Common myeloid progenitor, CD34-positive (primary cell): Measurements from ENCODE around the gene SLC19A1.

ENCODE experiments used
- CTCF ChIA-PET: fragments of 350-600 bp; sonication (Branson Sonifier 250); formaldehyde crosslinking; loops from one replicate; lab custom pipeline; 2021; ENCODE audit warnings: antibody characterized with exemption; lab: Charles Lee
- POLR2A ChIA-PET: fragments of 350-600 bp; sonication (Branson Sonifier 250); formaldehyde crosslinking; loops from one replicate; lab custom pipeline; 2021; ENCODE audit warnings: antibody characterized with exemption; lab: Charles Lee
- DNase-seq, 3 donors: peaks; one replicate each; pipeline versions ENCODE4 v3.0.0 to v3.0.0-alpha.2; 2013
- H3K27ac ChIP-seq, 2 experiments: 1 replicate in 1 of 2; 2 replicates in 1 of 2; pipeline ENCODE4 v1.7.0; 2013; ENCODE audit warnings: inconsistent platforms in 2 of 2, low read length in 2 of 2, mild to moderate bottlenecking in 2 of 2, low read depth in 1 of 2, moderate library complexity in 1 of 2; ENCODE audit not compliant: severe bottlenecking in 2 of 2, insufficient read depth in 1 of 2, poor library complexity in 1 of 2
- H3K27me3 ChIP-seq, 5 experiments: replicated peaks in 2 of 5; 1 replicate in 3 of 5; 2 replicates in 2 of 5; pipeline versions ENCODE4 v1.6.1 to v1.7.0; 2013; ENCODE audit warnings: low read length in 4 of 5, mild to moderate bottlenecking in 2 of 5, moderate library complexity in 2 of 5, inconsistent platforms in 1 of 5; ENCODE audit not compliant: insufficient read depth in 5 of 5, control insufficient read depth in 4 of 5
- H3K36me3 ChIP-seq, 4 experiments: 1 replicate in 2 of 4; 2 replicates in 2 of 4; pipeline versions ENCODE4 v1.6.1 to v1.7.0; 2013; ENCODE audit warnings: low read length in 3 of 4, control low read depth in 1 of 4, mild to moderate bottlenecking in 1 of 4; ENCODE audit not compliant: control insufficient read depth in 4 of 4, insufficient read depth in 4 of 4
- H3K4me1 ChIP-seq, 4 experiments: 1 replicate in 3 of 4; 2 replicates in 1 of 4; pipeline versions ENCODE4 v1.6.1 to v1.7.1; 2013; ENCODE audit warnings: low read length in 3 of 4, mild to moderate bottlenecking in 3 of 4, control low read depth in 1 of 4, inconsistent platforms in 1 of 4, moderate library complexity in 1 of 4; ENCODE audit not compliant: control insufficient read depth in 4 of 4, insufficient read depth in 4 of 4; ENCODE audit errors: control extremely low read depth in 1 of 4
- H3K4me3 ChIP-seq, 7 experiments: 1 replicate in 4 of 7; 2 replicates in 3 of 7; pipeline versions ENCODE4 v1.5.1 to v1.7.0; 2013; ENCODE audit warnings: mild to moderate bottlenecking in 7 of 7, low read length in 6 of 7, moderate library complexity in 6 of 7, inconsistent platforms in 2 of 7, low read depth in 2 of 7, control low read depth in 1 of 7; ENCODE audit not compliant: insufficient read depth in 4 of 7, control insufficient read depth in 1 of 7; ENCODE audit errors: extremely low read depth in 1 of 7
- H3K9me3 ChIP-seq, 5 experiments: 1 replicate in 4 of 5; 2 replicates in 1 of 5; pipeline versions ENCODE4 v1.6.1 to v1.7.1; 2013; ENCODE audit warnings: low read length in 4 of 5, mild to moderate bottlenecking in 2 of 5, inconsistent platforms in 1 of 5, low read depth in 1 of 5, moderate library complexity in 1 of 5; ENCODE audit not compliant: control insufficient read depth in 4 of 5, insufficient read depth in 2 of 5; ENCODE audit errors: control extremely low read depth in 1 of 5
- WGBS: methylation state at CpG from one replicate; pipeline ENCODE4 v1.1.5; 2013; ENCODE audit not compliant: insufficient coverage; 5-methylcytosine and 5-hydroxymethylcytosine counted together

SLC19A1 gene

GRCh38 chr21:45588086-45588825 lies 46.0 kb upstream of the SLC19A1 start:
- Histone ChIP-seq H3K27ac (no peak overlapping the region), H3K4me1 (peaks cover 0 to 20% (median 16%) of the 10 kb centered on the region in 4 experiments), H3K27me3 (peaks cover 2 to 45% (median 17%) of the 10 kb centered on the region in 5 experiments), H3K9me3 (peaks cover 4 to 43% (median 32%) of the 10 kb centered on the region in 5 experiments), H3K36me3 (no peaks in the 10 kb centered on the region), H3K4me3 (no peak overlapping the region)
- ChIA-PET POLR2A (no interaction called here), CTCF (no interaction called here)
- DNase-seq = no peak
- WGBS = 93% methylated on average over 9 of the region's 10 CpGs

- DNase-seq = peak in 1 of 3 donors; percentile 3
- ChIA-PET POLR2A (no interaction called here), CTCF (no interaction called here)
- H3K27me3 ChIP-seq = peaks cover 2 to 42% (median 17%) of the 10 kb centered on the region in 5 experiments
- H3K27ac ChIP-seq = no peak overlapping the region
- WGBS = 80% methylated on average over 1 of the region's 5 CpGs
- peaks cover 0 to 12% (median 9%) of the 10 kb centered on the region in 4 experiments for H3K4me1 ChIP-seq
- peaks cover 4 to 48% (median 32%) of the 10 kb centered on the region in 5 experiments for H3K9me3 ChIP-seq
- no peak overlapping the region for H3K4me3 ChIP-seq
- H3K36me3 ChIP-seq = no peaks in the 10 kb centered on the region
Observed at GRCh38 chr21:45586289-45586858, 44.1 kb upstream of the SLC19A1 start.

- H3K27me3 ChIP-seq = peaks cover 2 to 47% (median 15%) of the 10 kb centered on the region in 5 experiments
- no peak for DNase-seq
- CTCF ChIA-PET = interaction anchor here (0.8 to 1.6 kb wide), 3 partner anchors 11 to 12 kb away, joined by 3 to 7 read pairs (median 3); no protein-coding TSS in a partner anchor
- POLR2A ChIA-PET = no interaction called here
- 89% methylated on average over 4 of the region's 4 CpGs for WGBS
- no peak overlapping the region for H3K27ac ChIP-seq
- H3K9me3 ChIP-seq = peaks cover 4 to 48% (median 32%) of the 10 kb centered on the region in 5 experiments
- no peak overlapping the region for H3K4me3 ChIP-seq
- H3K36me3 ChIP-seq = no peaks in the 10 kb centered on the region
- peaks cover 0 to 2% (median under 1%) of the 10 kb centered on the region in 4 experiments for H3K4me1 ChIP-seq
Observed at GRCh38 chr21:45584786-45585185, 42.5 kb upstream of the SLC19A1 start.

GRCh38 chr21:45583831-45584509 lies 41.7 kb upstream of the SLC19A1 start:
- Histone ChIP-seq H3K4me1 (no peaks in the 10 kb centered on the region), H3K27me3 (peaks cover 2 to 38% (median 13%) of the 10 kb centered on the region in 5 experiments), H3K4me3 (no peak overlapping the region), H3K36me3 (no peaks in the 10 kb centered on the region), H3K9me3 (peaks cover 4 to 45% (median 29%) of the 10 kb centered on the region in 5 experiments), H3K27ac (no peak overlapping the region)
- ChIA-PET POLR2A (no interaction called here), CTCF (interaction anchor here (1.6 kb wide), 1 partner anchor 13 kb away, joined by 7 read pairs; no protein-coding TSS in a partner anchor)
- no peak for DNase-seq
- 86% methylated on average over 10 of the region's 10 CpGs for WGBS

- Histone ChIP-seq H3K36me3 (no peaks in the 10 kb centered on the region), H3K4me1 (no peaks in the 10 kb centered on the region), H3K9me3 (peaks cover 4 to 27% (median 15%) of the 10 kb centered on the region in 5 experiments), H3K27me3 (peaks cover 0 to 20% (median 8%) of the 10 kb centered on the region in 5 experiments), H3K4me3 (no peak overlapping the region), H3K27ac (no peak overlapping the region)
- CTCF ChIA-PET = no interaction called here
- POLR2A ChIA-PET = no interaction called here
- no peak for DNase-seq
- WGBS = 94% methylated on average over 4 of the region's 5 CpGs
Observed at GRCh38 chr21:45582128-45582527, 39.9 kb upstream of the SLC19A1 start.

- ChIA-PET POLR2A (no interaction called here), CTCF (no interaction called here)
- H3K36me3 ChIP-seq = no peaks in the 10 kb centered on the region
- H3K27ac ChIP-seq = no peak overlapping the region
- 85% methylated on average over 12 of the region's 13 CpGs for WGBS
- H3K4me3 ChIP-seq = no peak overlapping the region
- H3K9me3 ChIP-seq = peaks cover under 1 to 20% (median 7%) of the 10 kb centered on the region in 5 experiments
- H3K4me1 ChIP-seq = no peaks in the 10 kb centered on the region
- H3K27me3 ChIP-seq = peaks cover 0 to 15% (median 2%) of the 10 kb centered on the region in 5 experiments
- DNase-seq = no peak
Observed at GRCh38 chr21:45581322-45581712, 39.1 kb upstream of the SLC19A1 start.
